H1 (cell line): ENCODE data around the gene TAF6. TPM values are rescaled to one million over a fixed set of nuclear protein-coding genes. Genes with fewer than 3 reads are reported as not detected.

ENCODE experiments used
- CTCF ChIA-PET: fragments of 300-600 bp; sonication (Branson Sonifier 250); formaldehyde crosslinking; loops from one replicate; lab custom pipeline; 2021; ENCODE audit not compliant: partially characterized antibody; lab: Charles Lee
- POLR2A ChIA-PET: fragments of 300-600 bp; sonication (Branson Sonifier 250); formaldehyde crosslinking; loops from one replicate; lab custom pipeline; 2021; ENCODE audit warnings: inconsistent platforms; ENCODE audit not compliant: partially characterized antibody; lab: Charles Lee
- DNase-seq, 2 experiments: peaks; one replicate each; pipeline versions ENCODE4 v3.0.0 to v3.0.0-alpha.2; 2010 to 2022; ENCODE audit warnings: low spot score in 2 of 2, low read depth in 1 of 2, mixed read lengths in 1 of 2
- FAIRE-seq: peaks from 2 replicates; lab custom pipeline; 2011; peaks lifted over from hg19 to GRCh38; lab: Jason Lieb, UNC
- H2AFZ ChIP-seq: 2 replicates; pipeline ENCODE4 v1.8.1; 2012; ENCODE audit warnings: low read length, inconsistent platforms
- H2AK5ac ChIP-seq: 2 replicates; pipeline ENCODE4 v1.6.1; 2013; ENCODE audit warnings: low read depth, low read length
- H2BK120ac ChIP-seq: replicated peaks from 2 replicates; pipeline ENCODE3; 2013; ENCODE audit warnings: low read depth, low read length, inconsistent platforms
- H2BK12ac ChIP-seq: 2 replicates; pipeline ENCODE4 v1.6.1; 2013; ENCODE audit warnings: low read depth, low read length
- H2BK15ac ChIP-seq: 2 replicates; pipeline ENCODE4 v1.6.1; 2013; ENCODE audit warnings: low read length
- H2BK20ac ChIP-seq: 2 replicates; pipeline ENCODE4 v1.6.1; 2013; ENCODE audit warnings: low read length
- H2BK5ac ChIP-seq: 2 replicates; pipeline ENCODE4 v1.6.1; 2013; ENCODE audit warnings: low read depth, low read length
- H3K14ac ChIP-seq: 2 replicates; pipeline ENCODE4 v1.6.1; 2013; ENCODE audit warnings: inconsistent platforms; ENCODE audit not compliant: insufficient read length
- H3K18ac ChIP-seq: 2 replicates; pipeline ENCODE4 v1.6.1; 2013; ENCODE audit warnings: low read length; ENCODE audit errors: extremely low read depth
- H3K23ac ChIP-seq: 2 replicates; pipeline ENCODE4 v1.6.1; 2013; ENCODE audit warnings: inconsistent platforms; ENCODE audit not compliant: insufficient read length
- H3K23me2 ChIP-seq: 2 replicates; pipeline ENCODE4 v1.6.1; 2013; ENCODE audit warnings: low read depth, low read length
- H3K27ac ChIP-seq: 2 replicates; pipeline ENCODE4 v1.6.1; 2011; ENCODE audit warnings: low read depth, low read length, inconsistent platforms
- H3K27me3 ChIP-seq, 4 experiments: replicated peaks in 1 of 4; 1 replicate in 1 of 4; 2 replicates in 3 of 4; pipeline versions ENCODE4 v1.6.1 to v1.8.1; 2011 to 2013; ENCODE audit warnings: low read length in 3 of 4, mild to moderate bottlenecking in 3 of 4, inconsistent platforms in 2 of 4, mixed read lengths in 2 of 4, moderate library complexity in 1 of 4; ENCODE audit not compliant: control insufficient read depth in 3 of 4, insufficient read depth in 3 of 4; ENCODE audit errors: extremely low read depth in 1 of 4
- H3K36me3 ChIP-seq, 4 experiments: 2 replicates each; pipeline versions ENCODE4 v1.6.1 to v1.8.1; 2011 to 2013; ENCODE audit warnings: mild to moderate bottlenecking in 4 of 4, low read length in 3 of 4, moderate library complexity in 2 of 4, control low read depth in 1 of 4, inconsistent platforms in 1 of 4; ENCODE audit not compliant: insufficient read depth in 4 of 4, control insufficient read depth in 2 of 4
- H3K4ac ChIP-seq: replicated peaks from 2 replicates; pipeline ENCODE3; 2013; ENCODE audit warnings: low read length, low read depth, mixed read lengths, inconsistent platforms; ENCODE audit not compliant: insufficient read length
- H3K4me1 ChIP-seq, 4 experiments: replicated peaks in 1 of 4; 1 replicate in 1 of 4; 2 replicates in 3 of 4; pipeline versions ENCODE4 v1.6.1 to v1.8.1; 2011 to 2013; ENCODE audit warnings: low read length in 3 of 4, inconsistent platforms in 2 of 4, mixed read lengths in 1 of 4; ENCODE audit not compliant: insufficient read depth in 4 of 4, control insufficient read depth in 3 of 4
- H3K4me2 ChIP-seq, 2 experiments: 2 replicates each; pipeline versions ENCODE4 v1.6.1 to v1.8.1; 2011 to 2013; ENCODE audit warnings: low read depth in 2 of 2, low read length in 2 of 2, control low read depth in 1 of 2, inconsistent platforms in 1 of 2, mild to moderate bottlenecking in 1 of 2; ENCODE audit not compliant: insufficient read depth in 1 of 2
- H3K4me3 ChIP-seq, 4 experiments: fragments of 200-600, 300-600 bp in 1 of 4; sonication (generic), shearing (Covaris generic), sonication (Bioruptor Twin) in 1 of 4; 2 replicates each; pipeline versions ENCODE4 v1.5.1 to v1.8.1; 2011 to 2016; ENCODE audit warnings: low read length in 4 of 4, low read depth in 3 of 4, control low read depth in 2 of 4, inconsistent platforms in 2 of 4, mild to moderate bottlenecking in 2 of 4, mixed read lengths in 1 of 4, moderate library complexity in 1 of 4; ENCODE audit not compliant: insufficient read depth in 2 of 4; ENCODE audit errors: extremely low read depth in 1 of 4
- H3K56ac ChIP-seq: replicated peaks from 2 replicates; pipeline ENCODE3; 2013; ENCODE audit warnings: low read depth, mild to moderate bottlenecking, mixed read lengths, low read length, inconsistent platforms; ENCODE audit not compliant: insufficient read length
- H3K79me1 ChIP-seq: 2 replicates; pipeline ENCODE4 v1.6.1; 2013; ENCODE audit warnings: low read depth, low read length, control low read depth
- H3K79me2 ChIP-seq, 2 experiments: 2 replicates each; pipeline versions ENCODE4 v1.6.1 to v1.8.1; 2012 to 2013; ENCODE audit warnings: low read length in 2 of 2, mild to moderate bottlenecking in 2 of 2, inconsistent platforms in 1 of 2; ENCODE audit not compliant: insufficient read depth in 2 of 2, control insufficient read depth in 1 of 2
- H3K9ac ChIP-seq, 4 experiments: replicated peaks in 1 of 4; 1 replicate in 1 of 4; 2 replicates in 3 of 4; pipeline versions ENCODE4 v1.6.1 to v1.8.1; 2011 to 2013; ENCODE audit warnings: low read depth in 3 of 4, low read length in 3 of 4, control low read depth in 2 of 4, mild to moderate bottlenecking in 2 of 4, moderate library complexity in 2 of 4, inconsistent platforms in 1 of 4; ENCODE audit errors: extremely low read depth in 1 of 4
- H3K9me3 ChIP-seq, 2 experiments: 2 replicates each; pipeline versions ENCODE4 v1.6.1 to v1.8.1; 2012 to 2013; ENCODE audit warnings: mild to moderate bottlenecking in 2 of 2, moderate library complexity in 2 of 2, control low read depth in 1 of 2, inconsistent platforms in 1 of 2, low read depth in 1 of 2, low read length in 1 of 2, mixed read lengths in 1 of 2; ENCODE audit not compliant: insufficient read depth in 2 of 2
- H4K20me1 ChIP-seq, 2 experiments: replicated peaks in 1 of 2; 2 replicates each; pipeline versions ENCODE3 to v1.8.1; 2011 to 2013; ENCODE audit warnings: inconsistent platforms in 2 of 2, low read length in 2 of 2, mild to moderate bottlenecking in 1 of 2; ENCODE audit not compliant: insufficient read depth in 2 of 2, control insufficient read depth in 1 of 2
- H4K5ac ChIP-seq: 2 replicates; pipeline ENCODE4 v1.6.1; 2013; ENCODE audit warnings: low read length, low read depth, mixed read lengths, inconsistent platforms; ENCODE audit not compliant: insufficient read length
- H4K8ac ChIP-seq: 2 replicates; pipeline ENCODE4 v1.8.0; 2013; ENCODE audit warnings: mild to moderate bottlenecking, moderate library complexity, low read length, inconsistent platforms; ENCODE audit not compliant: insufficient read depth; ENCODE audit errors: extremely low read depth
- H4K91ac ChIP-seq: replicated peaks from 2 replicates; pipeline ENCODE3; 2013; ENCODE audit warnings: low read length, mixed read lengths, inconsistent platforms; ENCODE audit not compliant: insufficient read length
- BCL11A ChIP-seq, 2 experiments: IDR thresholded peaks; one replicate each; pipeline ENCODE4 v1.6.1; 2011; ENCODE audit warnings: low read depth in 2 of 2, low read length in 2 of 2, mild to moderate bottlenecking in 2 of 2
- CEBPB ChIP-seq: IDR thresholded peaks from 2 replicates; pipeline ENCODE4 v1.6.1; 2012; ENCODE audit warnings: low read depth, low read length
- CHD1 ChIP-seq: IDR thresholded peaks from 2 replicates; pipeline ENCODE4 v1.6.1; 2012; ENCODE audit warnings: low read depth, low read length, improper control_type of control experiment
- EZH2 ChIP-seq: fragments of 200-600 bp; sonication (generic); IDR thresholded peaks from 2 replicates; pipeline ENCODE4 v1.7.1; 2012; ENCODE audit warnings: low read depth, mild to moderate bottlenecking, moderate library complexity, low read length, inconsistent platforms; ENCODE audit not compliant: severe bottlenecking
- JUN ChIP-seq: IDR thresholded peaks from 2 replicates; pipeline ENCODE4 v1.6.1; 2011; ENCODE audit warnings: low read depth, mild to moderate bottlenecking, improper control_type of control experiment, low read length
- NANOG ChIP-seq: IDR thresholded peaks from 2 replicates; pipeline ENCODE4 v1.6.1; 2011; ENCODE audit warnings: low read length, low read depth, mild to moderate bottlenecking, inconsistent platforms; ENCODE audit not compliant: insufficient read depth, poor library complexity, severe bottlenecking
- PHF8 ChIP-seq: fragments of 200-600 bp; sonication (generic); conservative IDR thresholded peaks from 2 replicates; pipeline ENCODE4 v1.7.1; 2012; ENCODE audit warnings: low read depth, mild to moderate bottlenecking, inconsistent platforms, low read length, moderate library complexity
- RAD21 ChIP-seq, 2 experiments: IDR thresholded peaks in 1 of 2; conservative IDR thresholded peaks in 1 of 2; 2 replicates each; pipeline ENCODE4 v1.6.1; 2011; ENCODE audit warnings: low read depth in 2 of 2, low read length in 2 of 2, improper control_type of control experiment in 1 of 2, inconsistent platforms in 1 of 2, mild to moderate bottlenecking in 1 of 2, moderate library complexity in 1 of 2
- SP1 ChIP-seq: IDR thresholded peaks from 2 replicates; pipeline ENCODE4 v1.6.1; 2011; ENCODE audit warnings: low read depth, low read length
- SP2 ChIP-seq: IDR thresholded peaks from 2 replicates; pipeline ENCODE4 v1.6.1; 2012; ENCODE audit warnings: mild to moderate bottlenecking, low read length, inconsistent platforms
- TEAD4 ChIP-seq: IDR thresholded peaks from 2 replicates; pipeline ENCODE4 v1.6.1; 2012; ENCODE audit warnings: low read depth, low read length, inconsistent platforms, mixed read lengths
- WGBS, 2 experiments: shearing (Covaris generic) in 1 of 2; methylation state at CpG; one replicate each; pipeline versions ENCODE4 v1.1.6 to v1.1.7; 2013 to 2015; ENCODE audit warnings: low lambda C conversion rate in 2 of 2, mixed read lengths in 2 of 2, inconsistent platforms in 1 of 2, low coverage in 1 of 2, missing lambda C conversion rate in 1 of 2; ENCODE audit not compliant: insufficient replicate concordance in 2 of 2, insufficient coverage in 1 of 2, insufficient read length in 1 of 2; ENCODE audit errors: extremely low coverage in 1 of 2, missing lambda C conversion rate in 1 of 2; 5-methylcytosine and 5-hydroxymethylcytosine counted together
- polyA plus RNA-seq, 7 experiments: library from polyadenylated mRNA; depleted of rRNA in 3 of 7; stranded (reverse) in 5 of 7; unstranded in 2 of 7; fragments of >200 nt in 5 of 7; fragments of 200-250 nt in 2 of 7; gene quantifications; 1 replicate in 5 of 7; 2 replicates in 1 of 7; 4 replicates in 1 of 7; pipeline versions ENCODE4 v1.2.1 to v1.2.3, GENCODE V29; 2011 to 2013; ENCODE audit warnings: missing spikeins in 2 of 7, mixed read lengths in 2 of 7
- total RNA-seq: library from RNA; stranded (reverse); fragmentation: NEBNext Ultra II Directional; extraction: Animal tissue kit (Norgen Biotek cat#: 25700); gene quantifications from 2 replicates; pipeline ENCODE4 v1.2.1, GENCODE V29; 2021
- TF ChIP-seq, protein P1 (sequence below): IDR thresholded peaks from 2 replicates; pipeline ENCODE4 v1.6.1; 2012; ENCODE audit warnings: inconsistent platforms
- TF ChIP-seq, protein P2 (sequence below): IDR thresholded peaks from 2 replicates; pipeline ENCODE4 v1.6.1; 2011; ENCODE audit warnings: low read depth, mild to moderate bottlenecking, low read length; ENCODE audit not compliant: insufficient read depth

The TAF6 gene
- total and polyA plus RNA-seq, 2 of the 8 experiments (the other 6 are each of a cell fraction or from before 2014, with no cell fraction given), result 66.7 to 101 TPM

DNA sequence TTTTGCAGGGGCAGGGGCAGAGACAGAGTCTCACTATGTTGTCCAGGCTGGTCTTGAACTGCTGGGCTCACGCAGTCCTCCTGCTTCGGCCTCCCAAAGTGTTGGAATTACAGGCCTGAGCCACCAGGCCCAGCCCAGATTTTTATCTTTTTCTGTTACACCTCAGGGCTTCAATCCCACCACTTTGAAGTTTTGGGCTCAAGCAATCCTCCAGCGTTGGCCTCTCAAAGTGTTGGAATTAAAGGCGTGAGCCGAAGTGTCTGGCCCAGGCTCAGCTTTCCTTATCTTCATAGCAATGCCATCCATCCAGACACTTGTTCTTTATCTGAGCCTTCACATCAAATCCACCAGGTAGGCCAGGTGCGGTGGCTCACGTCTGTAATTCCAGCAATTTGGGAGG lies 4.1 kb downstream of the TAF6 start:
- no peak overlapping the region for H3K56ac ChIP-seq
- no peak overlapping the region for H2BK120ac ChIP-seq
- no peak overlapping the region for H2BK20ac ChIP-seq
- CTCF ChIA-PET, result interaction anchor here (1.0 to 1.1 kb wide), 2 partner anchors 13 to 18 kb away, joined by 4 to 5 read pairs; no protein-coding TSS in a partner anchor
- H3K79me1 ChIP-seq, result 0 out of 2 replicates have a peak, but pooled peaks cover 2% of the 10 kb centered on the region
- no peak overlapping the region for H3K18ac ChIP-seq
- no peak overlapping the region for H3K4ac ChIP-seq
- H2AFZ ChIP-seq, result no peak overlapping the region
- no peaks in the 10 kb centered on the region for H3K9me3 ChIP-seq
- peaks cover 0 to 6% of the 10 kb centered on the region in 2 experiments; a peak in 1 of 4 replicates for H3K79me2 ChIP-seq
- POLR2A ChIA-PET, result interaction anchor here (0.8 to 20.0 kb wide), 4 partner anchors 9 to 27 kb away, joined by 3 to 722 read pairs (median 210); partner anchors contain the start of genes AP4M1, COPS6, MCM7 and ZNF3
- H2BK12ac ChIP-seq, result no peak overlapping the region
- no peak overlapping the region for H4K8ac ChIP-seq
- peaks cover 0 to 1% of the 10 kb centered on the region in 2 experiments for H4K20me1 ChIP-seq
- DNase-seq (no peak), FAIRE-seq (no peak)
- 88% methylated on average over 7 of the region's 7 CpGs; no CpG with 5 or more reads in 1 of the 2 experiments for WGBS, 2 experiments
- H3K4me3 ChIP-seq, result no peak overlapping the region
- H3K4me2 ChIP-seq, result no peak overlapping the region
- H3K14ac ChIP-seq, result no peak overlapping the region
- no peak overlapping the region for H3K27ac ChIP-seq
- H3K23me2 ChIP-seq, result peaks cover 4% of the 10 kb centered on the region
- H2AK5ac ChIP-seq, result no peak overlapping the region
- no peak overlapping the region for H4K91ac ChIP-seq
- H2BK5ac ChIP-seq, result no peak overlapping the region
- peaks cover 4 to 33% (median 14%) of the 10 kb centered on the region in 4 experiments for H3K36me3 ChIP-seq
- no peak overlapping the region for H3K9ac ChIP-seq
- H3K27me3 ChIP-seq, result no peaks in the 10 kb centered on the region
- no peak overlapping the region for H2BK15ac ChIP-seq
- H3K4me1 ChIP-seq, result no peaks in the 10 kb centered on the region; a peak in 2 of 7 replicates
- H4K5ac ChIP-seq, result no peak overlapping the region
- H3K23ac ChIP-seq, result no peak overlapping the region
- TF ChIP-seq CEBPB (no peak), NANOG (no peak), CHD1 (no peak), PHF8 (no peak), BCL11A (IDR thresholded peaks at IDR 0.05; ENCODE audit: low read depth in 2 of 2, low read length in 2 of 2) (no peak), SP2 (no peak), TEAD4 (no peak), RAD21 (IDR thresholded peaks at IDR 0.05 in 1 of 2, conservative IDR thresholded peaks at IDR 0.05 in 1 of 2; ENCODE audit: low read depth in 2 of 2, low read length in 2 of 2) (no peak), EZH2 (no peak), JUN (no peak), SP1 (no peak)
- TF ChIP-seq, protein P1, sequence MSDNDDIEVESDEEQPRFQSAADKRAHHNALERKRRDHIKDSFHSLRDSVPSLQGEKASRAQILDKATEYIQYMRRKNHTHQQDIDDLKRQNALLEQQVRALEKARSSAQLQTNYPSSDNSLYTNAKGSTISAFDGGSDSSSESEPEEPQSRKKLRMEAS, result no peak
- TF ChIP-seq, protein P2, sequence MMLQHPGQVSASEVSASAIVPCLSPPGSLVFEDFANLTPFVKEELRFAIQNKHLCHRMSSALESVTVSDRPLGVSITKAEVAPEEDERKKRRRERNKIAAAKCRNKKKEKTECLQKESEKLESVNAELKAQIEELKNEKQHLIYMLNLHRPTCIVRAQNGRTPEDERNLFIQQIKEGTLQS, result no peak
